Islet precursor cell (in vitro differentiated cells): Measurements from ENCODE around the gene TM9SF4.

Experiments used
- DNase-seq: peaks from one replicate; pipeline ENCODE4 v3.0.0-alpha.2; 2018

Gene TM9SF4

DNA sequence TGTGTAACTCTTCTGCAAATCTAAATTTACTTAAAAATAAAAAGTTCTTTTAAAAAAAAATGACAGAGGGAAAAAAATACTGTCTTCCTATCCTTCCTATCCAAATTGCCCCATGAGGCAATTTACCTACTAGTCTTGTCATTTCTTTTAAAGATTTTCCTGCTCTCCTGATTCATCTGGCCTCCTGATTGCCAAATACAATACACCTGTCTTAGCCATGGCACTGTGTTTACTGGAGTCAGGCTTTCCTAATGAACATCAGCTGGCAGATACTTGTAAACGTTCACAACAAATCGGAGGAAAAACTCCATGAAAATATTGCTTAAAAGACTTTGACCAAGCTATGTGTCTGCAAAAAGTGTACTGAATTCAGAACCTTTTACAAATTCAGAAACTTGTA, 21.5 kb downstream of the TM9SF4 start:
- DNase-seq = no peak

DNA sequence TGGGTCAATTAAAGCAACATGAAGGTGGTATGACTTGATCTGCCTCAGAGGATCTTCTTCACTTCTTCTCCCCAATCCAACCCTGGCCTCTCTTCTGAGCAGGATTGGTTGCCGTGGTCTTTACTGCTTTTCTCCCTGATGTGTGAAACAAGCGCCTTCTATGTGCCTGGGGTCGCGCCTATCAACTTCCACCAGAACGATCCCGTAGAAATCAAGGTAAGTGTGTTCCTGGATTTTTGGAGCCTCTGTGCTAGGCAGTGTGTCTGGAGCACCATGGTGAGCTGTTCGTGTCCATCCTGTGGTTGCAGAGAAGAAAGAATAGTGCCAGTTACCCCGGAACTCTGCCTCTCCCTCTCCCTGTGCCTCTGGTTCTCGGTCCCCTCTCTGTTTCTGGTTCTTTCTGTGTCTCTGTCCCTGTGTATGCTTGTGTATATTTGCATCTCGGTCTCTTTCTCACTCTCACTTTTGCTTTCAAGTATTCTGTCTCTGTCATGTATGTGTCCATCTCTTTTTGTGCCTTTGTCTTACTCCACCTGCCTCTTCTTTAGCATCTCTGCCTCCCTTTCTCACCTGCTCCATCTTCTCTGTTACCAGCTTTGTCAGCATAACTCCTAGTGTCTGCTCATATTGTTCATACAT, 23.5 kb downstream of the TM9SF4 start:
- no peak for DNase-seq

DNA sequence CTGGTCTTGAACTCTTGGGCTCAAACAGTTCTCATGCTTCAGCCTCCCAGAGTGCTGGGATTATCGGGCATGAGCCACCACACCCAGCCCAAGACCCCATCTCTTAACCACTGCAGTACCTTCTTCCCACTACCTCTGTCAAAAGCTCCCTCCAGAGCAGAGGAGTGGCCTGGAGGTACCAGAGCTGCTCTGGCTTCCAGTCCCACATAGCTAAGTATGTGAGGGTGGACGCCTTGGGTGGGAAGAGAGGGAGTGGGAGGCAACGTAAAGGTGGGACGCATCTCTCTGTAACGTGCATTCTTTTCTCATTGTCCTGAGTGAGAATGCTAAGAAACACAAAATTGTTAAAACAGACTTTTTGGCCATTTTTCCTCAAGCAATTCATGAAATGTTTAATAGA, 24.5 kb downstream of the TM9SF4 start:
- no peak for DNase-seq

- peak; percentile 59 for DNase-seq
These were observed 26.5 kb downstream of the TM9SF4 start for GRCh38 chr20:32135983-32136515.

GRCh38 chr20:32138921-32139320, 29.4 kb downstream of the TM9SF4 start:
- no peak for DNase-seq

DNA sequence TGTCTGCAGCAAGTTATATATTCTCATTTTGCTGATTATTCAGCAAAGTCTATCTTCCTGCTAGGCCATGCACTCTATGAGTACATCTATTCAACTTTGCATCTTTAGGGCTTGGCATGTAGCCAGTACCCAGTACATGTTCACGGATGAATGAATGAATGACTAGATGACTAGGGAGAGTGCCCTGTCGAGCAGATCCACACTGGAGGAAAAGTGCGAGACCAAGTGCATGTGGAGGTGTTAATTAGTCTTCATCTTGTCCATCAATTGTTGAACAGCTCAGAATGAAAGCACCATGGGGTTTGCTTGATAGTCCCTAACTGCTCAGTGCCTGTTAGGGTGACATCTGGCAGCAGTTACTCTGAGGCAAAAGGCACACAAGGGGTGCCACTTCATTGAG, 30.4 kb downstream of the TM9SF4 start:
- no peak for DNase-seq

DNA sequence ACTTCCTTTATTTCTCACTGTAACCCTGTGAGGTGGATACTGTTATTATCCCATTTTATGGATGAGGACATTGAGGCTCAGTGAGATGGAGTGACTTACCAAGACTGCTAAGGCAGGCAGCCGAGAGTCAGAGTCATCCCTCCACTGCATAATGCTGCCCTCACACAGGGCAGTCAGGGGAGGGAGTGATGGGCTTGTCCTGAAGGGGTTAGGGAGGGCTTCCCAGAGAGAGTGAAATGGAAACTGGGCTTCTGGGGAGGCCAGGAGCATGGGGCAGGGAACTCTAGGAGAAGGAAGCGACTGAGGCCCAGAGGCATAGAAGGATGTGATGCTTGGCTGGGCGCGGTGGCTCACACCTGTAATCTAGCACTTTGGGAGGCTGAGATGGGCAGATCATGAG, 31.1 kb downstream of the TM9SF4 start:
- peak; percentile 13 for DNase-seq

DNA sequence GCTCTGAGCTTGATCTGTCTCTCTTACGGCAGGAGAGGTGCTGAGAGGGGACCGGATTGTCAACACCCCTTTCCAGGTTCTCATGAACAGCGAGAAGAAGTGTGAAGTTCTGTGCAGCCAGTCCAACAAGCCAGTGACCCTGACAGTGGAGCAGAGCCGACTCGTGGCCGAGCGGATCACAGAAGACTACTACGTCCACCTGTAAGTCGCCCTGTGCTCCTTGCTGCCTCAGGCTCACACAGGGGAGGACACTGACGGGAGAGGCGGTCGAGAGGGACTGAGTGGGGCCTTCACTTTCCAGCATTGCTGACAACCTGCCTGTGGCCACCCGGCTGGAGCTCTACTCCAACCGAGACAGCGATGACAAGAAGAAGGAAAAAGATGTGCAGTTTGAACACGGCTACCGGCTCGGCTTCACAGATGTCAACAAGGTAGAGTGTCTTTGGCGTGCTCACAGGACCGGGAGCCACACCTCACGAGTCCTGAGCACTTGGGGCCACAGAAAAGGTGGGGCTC, 32.0 kb downstream of the TM9SF4 start:
- DNase-seq = peak; percentile 50

DNA sequence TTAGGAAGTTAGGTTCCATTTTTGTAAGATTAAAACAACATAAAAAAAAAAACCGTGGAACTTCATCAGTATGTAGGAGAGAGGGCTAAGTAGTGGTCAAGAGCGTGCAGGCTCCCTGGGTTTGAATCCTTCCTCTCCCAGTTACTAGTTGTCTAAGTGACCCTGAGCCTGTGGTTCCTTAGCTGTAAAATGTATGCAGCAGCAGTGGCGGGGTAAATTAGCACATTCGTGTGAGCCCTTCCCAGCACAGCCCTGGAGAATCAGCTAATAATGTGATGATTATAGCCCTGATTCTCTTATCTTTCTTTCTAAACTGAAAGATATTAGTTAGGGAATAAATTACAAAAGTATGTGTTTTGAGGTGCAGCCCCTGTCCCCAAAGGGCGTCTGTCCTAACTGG, 32.6 kb downstream of the TM9SF4 start:
- DNase-seq = peak; percentile 22

- DNase-seq = peak; percentile 38
These were observed 33.5 kb downstream of the TM9SF4 start for GRCh38 chr20:32142991-32143390.

DNA sequence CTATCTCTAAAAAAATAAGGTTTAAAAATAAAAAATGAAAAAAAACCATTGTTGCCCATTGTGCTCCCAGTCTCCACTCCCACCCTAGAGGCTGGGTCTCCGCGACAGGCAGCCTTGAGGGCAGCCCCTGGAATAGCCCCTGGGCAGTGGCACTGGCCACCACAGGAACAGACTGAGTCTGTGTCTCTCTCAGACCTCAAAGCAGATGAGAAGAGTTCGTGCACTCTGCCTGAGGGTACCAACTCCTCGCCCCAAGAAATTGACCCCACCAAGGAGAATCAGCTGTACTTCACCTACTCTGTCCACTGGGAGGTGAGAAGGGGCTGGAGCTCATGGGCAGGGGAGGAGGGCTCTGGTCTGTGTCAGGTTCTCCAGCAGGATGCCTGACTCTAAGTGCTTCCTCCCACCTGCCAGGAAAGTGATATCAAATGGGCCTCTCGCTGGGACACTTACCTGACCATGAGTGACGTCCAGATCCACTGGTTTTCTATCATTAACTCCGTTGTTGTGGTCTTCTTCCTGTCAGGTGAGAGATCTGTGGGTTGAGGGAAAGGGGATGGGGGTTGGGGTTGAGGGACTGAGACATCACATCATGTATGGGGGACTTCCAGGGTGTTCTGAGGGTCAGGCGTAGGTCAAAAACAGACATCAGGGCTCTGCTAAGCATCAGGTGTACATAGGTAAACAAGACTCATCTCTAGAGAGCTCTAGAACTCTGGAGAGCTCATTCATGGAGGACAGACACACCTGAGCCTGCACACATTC, 35.6 kb downstream of the TM9SF4 start:
- peak; percentile 26 for DNase-seq

DNA sequence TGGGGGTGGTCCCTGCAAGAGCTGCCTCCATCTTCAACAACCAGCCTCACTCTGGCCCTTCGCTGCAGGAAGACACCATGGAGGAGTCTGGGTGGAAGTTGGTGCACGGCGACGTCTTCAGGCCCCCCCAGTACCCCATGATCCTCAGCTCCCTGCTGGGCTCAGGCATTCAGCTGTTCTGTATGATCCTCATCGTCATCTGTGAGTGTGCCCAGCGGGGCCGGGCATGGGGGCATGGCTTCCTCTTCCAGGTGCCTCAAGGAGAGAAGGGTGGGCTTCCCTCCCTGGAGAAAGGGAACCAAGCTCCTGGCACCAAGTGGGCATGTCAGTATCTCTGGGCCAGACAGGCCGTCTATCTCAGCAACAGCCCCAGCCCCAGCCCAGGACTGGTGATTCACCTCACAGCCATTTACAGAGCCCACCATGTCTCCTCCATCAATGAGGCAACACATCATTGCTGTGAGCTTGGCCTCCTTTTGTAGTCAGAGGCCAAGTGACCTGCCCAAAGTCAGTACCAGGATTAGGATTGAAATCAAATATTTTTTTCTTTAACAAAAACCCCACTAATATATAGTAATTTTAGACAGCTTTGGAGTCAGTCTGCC, 40.2 kb downstream of the TM9SF4 start:
- peak; percentile 76 for DNase-seq

DNA sequence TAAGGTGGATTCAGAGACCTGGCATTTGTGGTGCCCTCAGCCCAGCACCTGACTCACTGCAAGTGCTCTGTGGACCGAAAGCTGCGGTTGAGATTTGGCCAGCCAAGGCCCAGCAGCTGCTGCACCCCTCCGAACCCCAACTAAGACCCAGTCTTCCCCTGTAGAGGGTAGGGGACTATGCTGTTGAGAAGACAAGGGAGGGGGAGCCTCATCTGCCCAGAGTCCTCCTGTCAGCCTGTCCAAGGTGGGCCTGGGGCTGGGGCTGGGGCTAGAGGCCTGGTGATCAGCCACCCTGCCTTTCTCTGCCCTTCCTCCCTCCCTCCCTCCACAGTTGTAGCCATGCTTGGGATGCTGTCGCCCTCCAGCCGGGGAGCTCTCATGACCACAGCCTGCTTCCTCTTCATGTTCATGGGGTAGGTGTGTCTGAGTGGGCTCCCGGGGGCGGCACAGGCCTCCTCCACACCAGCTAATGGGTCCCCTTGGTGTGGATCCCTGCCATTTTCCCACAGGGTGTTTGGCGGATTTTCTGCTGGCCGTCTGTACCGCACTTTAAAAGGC, 40.9 kb downstream of the TM9SF4 start:
- DNase-seq = peak; percentile 41

- no peak for DNase-seq
These were observed 43.1 kb downstream of the TM9SF4 start for GRCh38 chr20:32152421-32153155.

GRCh38 chr20:32153156-32153665, 43.7 kb downstream of the TM9SF4 start:
- DNase-seq = no peak

- no peak for DNase-seq
These were observed 44.3 kb downstream of the TM9SF4 start for GRCh38 chr20:32153771-32154170.

DNA sequence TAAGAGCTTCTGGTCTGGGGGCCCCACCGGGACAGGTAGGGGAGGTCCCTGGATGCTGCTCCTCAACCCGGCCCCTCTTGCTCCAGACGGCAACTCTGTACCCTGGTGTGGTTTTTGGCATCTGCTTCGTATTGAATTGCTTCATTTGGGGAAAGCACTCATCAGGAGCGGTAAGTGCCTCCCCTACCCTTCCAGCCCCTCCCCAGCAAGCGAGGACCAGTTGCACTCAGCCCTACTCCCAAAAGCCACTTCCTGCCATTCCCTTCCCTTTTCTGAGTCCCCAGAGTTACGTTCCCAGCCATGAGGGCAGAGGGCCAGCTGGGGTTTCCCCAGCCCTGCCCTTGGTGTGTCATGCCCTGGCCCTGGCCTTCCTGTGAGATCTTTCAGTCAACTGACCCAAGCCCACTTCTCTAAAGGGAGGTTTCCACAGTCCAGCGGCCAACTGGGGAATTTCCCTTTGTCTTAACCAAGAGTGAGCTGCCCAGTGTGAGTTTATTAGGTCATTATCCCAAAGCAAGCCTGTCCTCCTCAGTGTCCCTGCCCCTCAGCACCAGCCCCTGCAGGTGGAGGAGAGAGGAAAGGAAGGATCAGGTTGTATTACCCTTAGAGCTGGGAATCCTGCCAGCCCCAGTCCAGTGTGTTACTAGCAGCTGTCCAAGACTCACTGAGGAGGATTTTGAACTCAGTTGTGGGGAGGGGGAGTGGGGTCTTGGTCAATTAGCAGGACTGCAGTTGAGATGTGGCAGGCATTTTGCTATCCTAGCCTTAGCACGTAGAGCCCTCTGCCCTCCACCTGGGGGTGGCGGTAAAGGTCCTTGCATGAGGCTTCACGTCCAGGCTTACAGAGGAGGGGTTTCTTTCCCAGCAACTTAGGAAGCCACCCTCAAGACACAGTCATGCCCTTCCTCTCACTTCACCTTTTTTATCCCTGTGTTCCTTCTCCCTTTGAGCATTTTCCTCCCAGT, 45.8 kb downstream of the TM9SF4 start:
- peak; percentile 80 for DNase-seq

- DNase-seq = peak; percentile 35
These were observed 48.1 kb downstream of the TM9SF4 start for GRCh38 chr20:32157611-32158010.

GRCh38 chr20:32158351-32158750, 48.8 kb downstream of the TM9SF4 start:
- DNase-seq = no peak

- peak; percentile 35 for DNase-seq
These were observed 49.6 kb downstream of the TM9SF4 start for GRCh38 chr20:32158943-32159660.
